GM12873 (cell line): ENCODE measurements around the gene IL20RA.

Experiments
- CTCF ChIP-seq: IDR thresholded peaks from 2 replicates; pipeline ENCODE4 v1.5.1; 2012; ENCODE audit warnings: low read depth, mild to moderate bottlenecking, moderate library complexity, low read length, control low read depth; ENCODE audit not compliant: insufficient read depth; ENCODE audit errors: missing control alignments

The IL20RA gene

GRCh38 chr6:137084865-137085617, 40.3 kb upstream of the IL20RA start:
- no peak for TF ChIP-seq CTCF

GRCh38 chr6:137084090-137084489, 39.3 kb upstream of the IL20RA start:
- TF ChIP-seq CTCF: no peak

- TF ChIP-seq CTCF: no peak
Observed at GRCh38 chr6:137081997-137082396, 37.2 kb upstream of the IL20RA start.

GRCh38 chr6:137080711-137081110, 35.9 kb upstream of the IL20RA start:
- TF ChIP-seq CTCF: no peak

GRCh38 chr6:137076277-137077068, 31.7 kb upstream of the IL20RA start:
- TF ChIP-seq CTCF: peak; percentile 95

GRCh38 chr6:137070303-137070702, 25.5 kb upstream of the IL20RA start:
- TF ChIP-seq CTCF: no peak

GRCh38 chr6:137067399-137067798, 22.6 kb upstream of the IL20RA start:
- no peak for TF ChIP-seq CTCF
